ENCODE data around the gene FAM13C.

The FAM13C gene

DNA sequence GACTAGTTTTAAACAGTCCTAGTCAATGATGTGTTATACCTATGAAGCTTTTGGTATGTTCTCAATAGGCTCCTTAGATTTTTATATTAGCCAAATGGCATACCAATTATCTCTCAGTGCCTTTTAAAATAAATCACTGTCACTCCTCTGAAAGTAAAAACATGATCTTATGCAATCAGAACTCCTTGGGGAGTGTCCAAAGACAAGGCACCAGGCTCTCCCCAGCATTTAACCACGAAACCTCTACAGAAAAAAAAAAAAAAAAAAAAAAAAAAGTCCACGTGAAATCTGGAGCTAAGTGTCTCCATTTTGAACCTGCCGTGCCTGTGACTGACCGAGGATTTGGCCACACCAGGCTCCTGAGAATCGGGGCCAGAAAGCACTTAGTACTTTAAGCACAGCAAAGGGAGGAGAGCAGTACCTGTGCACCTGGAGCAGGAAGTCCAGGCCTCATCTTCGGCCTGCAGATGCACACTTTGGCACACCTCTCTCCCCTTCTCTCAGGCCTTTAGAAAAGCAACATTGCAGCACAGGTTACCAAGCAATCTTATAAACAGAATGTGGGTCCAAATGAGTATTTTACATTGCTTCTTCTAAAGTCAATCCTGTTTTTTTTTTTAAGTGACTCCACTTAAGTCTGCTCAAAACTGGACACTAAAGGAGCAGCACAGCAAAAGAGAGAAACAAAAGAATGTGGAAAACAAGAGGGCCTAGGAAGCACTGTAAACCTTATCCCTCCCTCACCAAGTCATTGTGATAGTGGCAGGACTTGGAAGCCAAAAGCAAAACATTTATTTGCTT, 1.5 kb downstream of the FAM13C start:
- no peak for DNase-seq

DNA sequence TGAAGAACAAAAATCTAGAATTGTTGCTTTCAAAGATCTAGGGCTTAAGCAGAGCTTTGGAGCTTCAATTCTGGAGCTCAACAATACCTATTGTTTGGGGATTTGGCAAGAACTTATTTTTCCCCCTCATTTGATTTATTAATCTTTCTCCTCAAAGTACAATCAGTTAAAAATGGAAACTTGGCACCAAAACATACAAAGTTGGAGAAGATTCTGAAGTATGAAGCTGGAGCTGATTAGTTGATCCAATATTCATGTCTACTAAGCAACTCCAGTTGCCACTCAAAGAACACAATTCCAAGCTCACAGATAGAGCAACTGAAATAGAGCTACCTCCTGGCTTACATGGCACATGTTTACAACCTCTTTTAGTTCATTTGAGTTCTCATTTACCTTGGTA, 3.8 kb downstream of the FAM13C start:
- DNase-seq = no peak

DNA sequence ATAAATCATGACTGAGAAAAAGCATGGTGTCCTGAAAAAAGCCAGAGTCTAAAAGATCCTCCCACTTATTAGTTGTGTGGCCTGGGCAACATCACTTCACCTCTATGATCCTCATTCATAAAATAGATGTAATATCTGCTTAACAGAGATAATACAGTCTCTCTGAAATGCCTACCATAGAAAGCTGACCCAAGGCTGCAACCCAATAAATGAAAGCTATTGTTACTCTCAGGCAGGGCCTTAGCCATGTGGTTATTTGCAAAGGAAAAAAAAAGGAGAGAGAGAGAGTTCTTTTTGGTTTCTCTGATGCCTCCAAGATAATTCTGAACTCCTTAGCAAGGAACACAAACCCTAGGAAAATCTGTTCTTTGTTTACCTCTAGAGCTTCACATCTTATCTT, 7.9 kb downstream of the FAM13C start:
- no peak for DNase-seq

DNA sequence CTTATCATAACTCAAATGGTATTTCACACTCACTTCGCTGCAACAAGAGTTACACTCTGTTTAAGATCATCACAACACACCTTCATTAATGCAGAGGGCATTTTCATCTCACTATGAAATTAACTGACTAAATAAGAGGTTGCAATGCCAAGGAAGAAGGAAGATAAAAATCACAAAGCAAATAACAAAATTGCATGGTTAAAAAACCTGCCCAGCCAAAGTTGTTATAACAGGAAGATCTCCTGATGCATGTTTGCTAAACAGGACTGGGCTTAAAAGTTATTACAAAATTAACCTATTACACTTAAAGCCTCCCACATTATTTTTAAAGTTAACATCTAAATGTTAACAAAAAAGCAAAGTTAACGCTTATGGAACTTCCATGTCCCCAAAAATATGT, 11.8 kb downstream of the FAM13C start:
- DNase-seq = no peak

DNA sequence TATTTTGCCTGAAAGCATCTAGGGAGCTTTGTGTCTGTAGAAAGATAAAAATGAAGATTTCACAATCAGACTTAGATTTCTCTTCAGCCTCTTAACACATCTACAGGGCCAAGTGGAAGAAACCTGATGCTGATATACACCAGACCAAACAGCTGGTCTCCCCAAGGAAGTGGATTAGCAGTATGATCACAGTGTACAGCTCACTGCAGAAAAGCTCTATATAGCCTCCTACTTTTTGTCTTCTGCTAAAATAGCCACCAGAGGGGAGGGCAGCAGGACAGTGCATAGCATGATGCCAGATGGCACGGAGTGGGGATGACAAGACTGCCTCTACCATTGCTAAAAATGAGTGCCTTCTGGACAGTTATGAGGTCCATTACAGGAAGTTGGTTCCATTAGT, 16.0 kb downstream of the FAM13C start:
- DNase-seq = no peak

DNA sequence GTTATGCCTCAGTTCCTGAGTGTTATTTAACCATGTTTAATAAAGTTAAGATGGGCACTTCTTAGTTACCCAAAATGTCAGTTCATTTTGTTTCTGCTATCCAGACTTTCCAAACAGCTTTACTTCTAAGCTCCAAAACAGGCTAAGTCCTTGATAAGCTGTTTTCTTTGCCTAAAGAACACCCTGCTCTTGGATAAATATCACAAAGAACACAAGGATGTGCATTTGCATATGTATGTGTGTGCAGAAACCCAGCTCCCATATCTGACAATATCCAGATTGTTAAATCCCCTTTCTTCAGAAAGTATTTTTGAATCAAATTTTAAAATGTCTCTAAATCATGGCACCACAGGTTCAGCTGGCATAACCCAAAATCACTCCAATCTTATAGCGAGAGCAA, 19.6 kb downstream of the FAM13C start:
- no peak for DNase-seq

DNA sequence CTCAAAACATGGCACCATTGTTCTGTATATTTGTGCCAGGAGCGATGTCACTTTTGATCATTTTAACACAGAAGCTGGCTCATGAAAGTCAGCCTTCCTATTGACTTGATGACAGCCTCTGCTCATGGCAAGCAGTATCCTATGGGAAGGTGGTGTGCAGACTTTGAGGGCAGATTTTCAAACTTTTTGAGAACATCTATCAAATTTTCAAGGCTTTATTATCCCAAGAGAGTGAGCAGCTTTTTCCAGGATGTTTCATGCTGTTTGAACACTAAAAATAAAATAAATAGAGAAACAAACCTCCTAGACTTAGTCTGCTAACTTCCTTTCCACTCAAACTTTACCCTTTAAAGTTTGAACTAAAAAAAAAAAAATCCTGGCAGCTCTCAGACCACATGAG, 20.3 kb downstream of the FAM13C start:
- DNase-seq = no peak

DNA sequence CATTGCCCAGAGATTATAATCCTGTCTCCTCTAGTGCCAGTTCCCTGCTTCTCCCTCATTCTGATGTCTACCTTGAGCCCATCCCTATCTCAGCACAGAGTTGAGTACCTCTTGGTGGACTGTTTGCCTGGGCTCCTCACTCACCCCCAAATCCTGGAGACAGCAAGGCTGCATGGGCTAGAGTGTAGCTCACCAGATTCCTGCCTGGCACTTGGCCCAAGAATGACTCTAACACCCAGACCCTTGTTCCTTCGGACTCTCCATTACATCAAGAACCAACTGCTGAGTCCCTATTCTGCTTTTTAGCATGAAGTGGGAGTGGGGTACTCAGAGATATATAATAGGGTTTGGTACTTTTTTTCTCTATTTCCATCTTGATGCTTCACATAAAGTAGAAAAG, 22.1 kb downstream of the FAM13C start:
- DNase-seq = no peak

DNA sequence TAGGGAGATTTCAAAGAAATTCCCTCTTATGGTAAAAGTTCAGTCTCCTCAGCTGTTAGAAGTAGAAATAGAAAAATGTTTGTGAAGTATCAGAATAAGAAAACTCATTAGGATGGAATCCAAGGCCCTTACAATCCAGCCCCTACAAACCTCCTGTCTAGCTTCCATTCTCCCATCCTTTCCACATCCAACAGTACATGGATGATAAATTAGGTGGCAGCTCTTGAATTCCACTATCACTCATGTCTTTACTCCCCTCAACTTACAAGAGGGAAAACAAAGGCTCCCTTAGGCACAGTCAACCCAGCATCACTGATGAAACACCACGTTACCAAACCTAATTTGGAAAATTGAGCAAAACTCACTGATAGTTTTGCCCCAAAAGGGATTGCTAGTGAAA, 23.0 kb downstream of the FAM13C start:
- DNase-seq = no peak

DNA sequence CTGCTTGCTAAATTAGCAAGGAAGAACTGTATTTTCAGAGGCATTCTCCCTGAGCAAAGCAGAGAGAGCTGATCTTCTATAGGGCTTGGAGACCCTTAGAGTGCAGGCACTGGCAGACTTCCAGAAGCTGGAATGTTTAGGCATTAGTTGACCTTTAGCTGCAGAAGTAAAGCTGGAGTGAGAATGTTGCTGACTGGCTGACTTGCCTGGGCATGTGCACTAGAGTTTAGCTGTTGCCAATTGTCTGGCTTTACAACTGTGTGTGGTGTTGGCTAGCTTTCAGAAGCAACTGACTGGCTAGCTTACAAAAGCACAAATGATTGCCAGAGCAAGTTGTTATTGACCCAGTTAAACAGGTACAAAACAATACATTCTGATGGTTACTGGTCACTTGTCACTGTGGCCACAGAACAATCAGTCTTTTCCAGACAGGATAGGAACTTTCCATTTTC, 25.1 kb downstream of the FAM13C start:
- DNase-seq = no peak

DNA sequence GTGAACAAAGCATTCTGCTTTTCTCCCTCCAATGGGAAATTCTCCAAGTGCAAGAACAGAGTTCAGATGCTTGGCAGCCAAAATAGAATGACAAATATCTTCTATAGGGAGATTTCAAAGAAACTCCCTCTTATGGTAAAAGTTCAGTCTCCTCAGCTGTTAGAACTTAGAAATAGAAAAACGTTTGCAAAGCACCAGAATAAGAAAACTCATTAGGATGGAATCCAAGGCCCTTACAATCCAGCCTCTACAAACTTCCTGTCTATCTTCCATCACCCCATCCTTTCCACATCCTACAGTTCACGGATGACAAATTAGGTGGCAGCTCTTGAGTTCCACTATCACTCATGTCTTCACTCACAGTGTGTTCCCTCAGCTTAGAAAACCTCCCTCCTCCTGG, 25.7 kb downstream of the FAM13C start:
- no peak for DNase-seq

DNA sequence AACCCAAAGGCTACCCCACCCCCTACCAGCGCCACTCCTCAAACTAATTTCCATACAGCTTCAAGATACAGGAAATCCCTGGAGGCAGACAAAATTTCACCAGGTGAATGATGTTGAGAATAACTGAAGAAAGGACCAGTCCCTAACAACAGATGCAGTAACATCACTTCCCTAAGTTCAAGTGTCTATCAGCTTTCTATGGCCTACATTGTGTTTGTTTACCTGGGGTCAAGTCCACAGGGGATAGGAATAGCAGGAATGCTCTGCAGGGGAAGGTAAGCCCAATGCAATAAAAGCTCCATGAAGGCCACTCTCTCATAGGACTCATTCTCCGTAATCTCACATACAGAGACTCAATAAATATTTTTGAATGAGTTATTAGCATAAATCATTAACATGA, 26.9 kb downstream of the FAM13C start:
- DNase-seq = no peak

DNA sequence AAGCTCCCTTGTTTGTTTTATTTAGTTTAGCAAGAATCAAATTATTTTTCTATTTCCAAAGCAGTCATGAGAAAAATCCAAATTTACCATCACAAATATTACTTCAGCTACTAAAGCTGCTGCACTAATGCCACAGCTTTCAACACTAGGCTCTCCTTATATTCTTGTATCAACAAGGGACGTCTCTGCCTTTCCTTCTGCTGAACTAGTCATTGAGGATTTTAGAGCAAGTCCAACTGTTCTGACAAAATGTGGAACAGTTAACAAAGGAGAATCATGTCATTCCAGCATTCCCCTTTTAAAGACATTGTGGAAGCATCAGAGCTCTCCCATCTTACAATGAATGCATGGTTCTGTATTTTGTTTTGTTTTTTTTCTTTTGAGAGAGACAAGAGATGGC, 28.6 kb downstream of the FAM13C start:
- DNase-seq = no peak

DNA sequence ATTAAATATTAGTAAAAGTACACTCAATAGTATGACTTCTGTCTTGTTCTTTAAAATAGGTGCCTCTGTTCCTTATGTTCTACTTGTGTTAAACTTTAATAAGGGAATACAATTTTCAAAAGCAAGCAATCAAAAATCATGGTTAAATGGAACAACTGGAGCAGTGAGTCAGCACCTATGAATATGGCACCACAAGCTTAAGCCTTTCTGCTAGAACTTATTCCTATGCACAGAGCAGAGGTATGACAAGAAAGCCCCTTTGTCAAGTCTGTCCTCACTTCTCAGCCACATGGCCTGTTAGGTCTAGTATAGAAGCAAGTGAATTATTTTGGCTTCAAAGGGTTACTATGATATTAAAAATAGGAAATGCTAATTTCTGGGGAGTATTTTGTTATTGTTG, 29.8 kb downstream of the FAM13C start:
- no peak for DNase-seq

DNA sequence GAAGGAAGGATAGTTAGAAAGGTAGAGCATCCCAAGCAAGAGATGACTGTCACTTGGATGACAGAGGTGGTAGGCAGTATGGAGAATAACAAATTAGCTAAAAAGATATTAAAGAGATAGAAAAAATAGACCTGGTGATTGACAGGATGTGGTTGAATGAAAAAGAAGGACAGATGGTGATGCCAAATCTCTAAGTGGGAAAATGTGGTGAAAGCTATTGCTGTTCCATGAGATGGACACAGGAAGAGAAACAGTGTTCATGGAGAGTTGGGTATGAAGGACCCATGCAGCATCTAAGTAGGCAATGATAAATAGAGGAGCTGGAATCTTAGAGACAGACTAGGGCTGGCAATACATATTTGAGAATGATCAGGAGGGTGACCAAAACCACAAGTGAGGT, 30.7 kb downstream of the FAM13C start:
- no peak for DNase-seq

DNA sequence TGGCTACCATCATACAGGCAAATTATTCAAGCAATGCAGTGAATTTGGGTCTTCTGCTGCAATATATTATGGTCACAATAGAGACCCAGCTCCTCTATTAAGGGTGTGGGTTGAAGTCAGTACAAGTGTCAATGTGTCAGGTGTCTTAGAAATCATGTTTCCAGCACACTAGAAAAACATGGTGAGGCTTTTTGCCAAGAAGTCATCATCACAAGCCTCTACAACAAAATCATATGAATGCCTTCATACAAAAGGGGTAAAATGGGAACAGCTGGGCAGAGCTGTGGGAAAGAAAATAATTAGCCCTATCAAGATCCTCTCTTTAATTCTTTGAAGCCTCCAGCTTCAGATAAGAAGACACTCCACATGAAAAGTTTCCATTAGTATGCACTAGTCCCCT, 37.2 kb downstream of the FAM13C start:
- DNase-seq = no peak

DNA sequence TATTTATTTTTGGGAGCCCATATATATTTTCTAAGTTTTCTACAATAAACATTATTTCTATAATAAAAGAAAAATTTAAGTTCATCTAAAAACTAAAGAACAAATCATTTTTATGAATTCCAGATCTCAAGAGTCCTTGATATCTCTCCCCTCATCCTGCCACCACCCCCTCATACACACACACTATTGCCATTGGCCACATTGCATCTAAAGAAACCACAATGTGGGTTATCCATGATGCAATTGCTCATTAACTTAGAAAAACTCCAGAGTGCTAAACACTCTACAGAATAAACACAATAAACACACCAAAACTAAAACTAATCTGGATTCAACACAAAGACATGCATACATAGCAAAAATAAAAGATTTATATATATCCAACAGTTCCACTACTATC, 37.8 kb downstream of the FAM13C start:
- no peak for DNase-seq

DNA sequence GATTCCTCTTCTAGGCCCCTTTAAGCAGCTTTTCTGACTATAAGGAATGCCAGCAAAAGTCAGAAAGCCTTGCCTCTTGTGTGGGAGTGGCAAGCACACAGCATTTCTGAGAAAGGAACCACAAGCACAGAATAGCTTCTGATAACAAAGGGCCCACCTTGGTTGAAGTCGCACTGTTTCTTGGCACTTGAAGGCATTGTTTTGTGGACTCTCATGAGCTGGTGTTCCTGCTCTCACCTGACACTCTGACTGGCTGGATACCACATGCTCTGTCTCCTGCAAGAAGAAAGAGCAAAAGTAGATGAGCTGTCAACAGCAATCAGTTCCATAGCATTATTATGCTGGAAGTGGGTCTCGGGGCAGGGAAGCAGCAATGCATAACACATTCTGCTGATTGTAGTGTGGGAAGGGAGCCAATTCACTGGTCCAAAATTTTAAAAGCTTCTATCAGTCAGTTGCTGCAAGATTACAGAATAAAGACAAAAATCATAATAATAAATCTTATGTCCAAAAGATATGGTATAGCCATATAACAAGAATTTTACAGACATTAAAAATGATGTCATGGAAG, 38.4 kb downstream of the FAM13C start:
- DNase-seq = no peak

DNA sequence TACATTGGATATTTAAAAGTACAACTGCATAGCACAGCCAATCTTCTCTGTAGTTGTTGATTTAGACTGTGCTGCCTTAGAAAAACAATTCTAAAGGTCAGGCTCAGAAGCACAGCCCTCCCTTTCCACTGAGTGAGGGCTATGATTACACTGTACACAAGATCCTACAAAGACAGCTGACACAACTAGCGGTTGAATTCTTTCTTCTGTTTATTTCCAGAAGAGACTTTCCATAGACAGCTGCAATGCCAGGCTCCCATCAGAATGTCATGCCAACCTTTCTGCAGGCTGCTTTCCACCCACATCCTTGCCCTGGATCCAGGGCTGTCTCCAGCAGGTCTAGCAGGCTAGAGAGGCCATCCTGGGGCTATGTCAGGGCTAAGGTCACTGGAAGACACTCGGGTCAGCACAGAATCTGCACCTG, 39.3 kb downstream of the FAM13C start:
- DNase-seq = no peak

DNA sequence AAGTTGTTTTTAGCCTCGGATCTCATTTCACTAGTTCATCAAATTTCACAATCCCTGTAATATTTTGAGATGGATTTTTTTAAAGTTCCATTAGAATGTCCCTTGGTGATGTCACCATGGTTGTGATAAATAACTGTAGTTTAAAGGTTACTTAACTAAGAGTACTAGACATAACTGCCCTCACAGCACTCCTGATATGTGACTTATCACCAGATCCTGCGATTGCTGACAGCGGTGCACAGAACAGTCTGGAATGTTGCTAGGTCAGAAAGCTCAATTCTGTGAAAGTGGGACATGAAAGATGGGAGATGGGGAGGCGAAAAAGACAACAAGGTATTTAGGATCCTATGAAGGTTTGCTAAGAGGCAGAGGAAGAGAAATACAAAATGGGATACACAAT, 40.2 kb downstream of the FAM13C start:
- no peak for DNase-seq

DNA sequence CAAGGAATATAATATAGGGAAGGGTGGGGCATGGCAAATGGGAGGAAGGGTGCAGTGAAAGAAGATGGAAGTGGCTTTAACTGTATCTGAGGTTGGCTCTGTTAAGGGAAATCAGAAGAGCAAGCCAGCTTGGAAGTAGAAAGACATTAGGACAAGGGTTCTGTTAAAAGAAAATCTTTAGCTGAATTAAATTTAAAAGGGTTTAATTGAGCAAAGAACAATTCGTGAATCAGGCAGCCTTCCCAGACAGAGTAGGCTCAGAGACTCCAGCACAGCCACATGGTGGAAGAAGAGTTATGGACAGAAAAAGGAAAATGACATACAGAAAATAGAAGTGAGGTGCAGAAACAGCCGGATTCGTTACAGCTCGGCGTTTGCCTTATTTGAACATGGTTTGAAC, 42.0 kb downstream of the FAM13C start:
- no peak for DNase-seq

DNA sequence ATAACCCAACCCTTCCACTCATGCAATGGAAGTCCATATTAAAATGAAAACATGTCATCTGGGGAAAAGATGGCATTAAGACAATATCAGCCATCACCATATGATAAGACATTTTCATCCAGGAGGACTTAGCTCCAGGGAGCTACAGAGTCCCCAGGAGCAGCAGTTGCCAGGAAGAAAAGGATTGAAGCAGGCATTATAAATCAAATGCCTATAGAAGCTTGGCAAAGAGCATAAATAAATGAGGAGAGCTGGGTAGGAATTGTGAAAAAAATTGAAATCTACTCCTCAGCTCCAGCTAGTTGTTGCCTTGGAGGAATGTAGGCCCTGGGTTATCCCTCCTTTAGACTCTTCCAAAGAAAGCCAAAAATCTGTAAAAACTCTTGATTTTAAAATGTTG, 42.5 kb downstream of the FAM13C start:
- DNase-seq = no peak

DNA sequence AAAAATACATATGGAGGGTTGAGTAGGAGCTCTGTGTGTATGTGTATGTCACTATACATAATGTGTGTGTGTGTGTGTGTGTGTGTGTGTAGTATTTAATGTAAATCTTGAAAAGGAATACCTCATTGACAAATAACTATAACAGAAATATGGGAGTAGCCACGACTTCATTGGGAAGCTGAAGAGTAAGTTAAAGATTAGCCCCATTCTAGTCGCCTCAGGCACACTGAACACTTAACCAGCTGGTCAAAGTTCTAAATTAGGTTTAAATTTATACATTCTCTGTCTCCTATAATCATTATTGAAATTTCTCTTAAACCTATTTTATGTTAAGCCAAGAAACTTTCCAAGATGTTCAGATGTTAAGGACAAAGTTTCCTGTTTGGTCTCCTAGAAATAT, 45.3 kb downstream of the FAM13C start:
- DNase-seq = no peak

DNA sequence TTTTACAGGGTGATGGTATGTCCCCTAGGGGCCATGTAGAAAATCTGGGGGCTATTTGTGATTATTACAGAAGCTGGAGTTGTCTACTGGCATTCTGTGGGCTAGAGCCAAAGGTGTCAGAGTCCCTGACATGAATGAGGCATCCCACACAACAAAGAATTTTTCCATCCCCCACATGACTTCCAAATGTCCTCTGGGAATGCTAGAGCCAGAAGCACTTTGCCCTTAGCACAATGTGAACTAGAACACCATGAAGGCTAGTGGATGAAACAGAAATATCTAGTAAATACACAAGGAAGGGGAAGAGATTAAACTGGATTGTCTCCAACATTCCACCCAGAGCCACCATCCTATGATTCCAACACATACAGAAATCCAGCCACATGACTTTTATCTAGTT, 46.9 kb downstream of the FAM13C start:
- DNase-seq = no peak

DNA sequence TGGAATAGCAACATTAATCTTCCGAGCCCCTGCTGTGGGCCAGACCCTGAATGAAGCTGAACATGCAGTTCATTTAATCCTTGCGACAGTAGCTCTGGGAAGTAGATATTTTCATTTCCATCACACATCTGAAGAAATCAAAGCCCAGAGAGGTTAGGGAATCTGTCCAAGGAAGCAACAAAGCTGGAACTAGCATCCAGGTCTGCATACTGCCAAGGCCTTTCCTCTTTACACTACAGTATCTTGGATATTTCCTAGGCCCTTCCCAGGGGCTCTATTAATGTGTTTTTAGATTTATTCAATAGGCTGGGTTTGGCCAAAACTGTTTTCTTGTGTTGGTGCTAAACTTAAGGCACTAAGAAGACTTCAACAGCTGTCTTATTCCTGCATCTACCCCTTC, 48.1 kb downstream of the FAM13C start:
- no peak for DNase-seq

All from CD4-positive, alpha-beta T cell treated with Interleukin-4 for 4 hours (primary cell).